ENCODE data around the gene MPL.

DNA sequence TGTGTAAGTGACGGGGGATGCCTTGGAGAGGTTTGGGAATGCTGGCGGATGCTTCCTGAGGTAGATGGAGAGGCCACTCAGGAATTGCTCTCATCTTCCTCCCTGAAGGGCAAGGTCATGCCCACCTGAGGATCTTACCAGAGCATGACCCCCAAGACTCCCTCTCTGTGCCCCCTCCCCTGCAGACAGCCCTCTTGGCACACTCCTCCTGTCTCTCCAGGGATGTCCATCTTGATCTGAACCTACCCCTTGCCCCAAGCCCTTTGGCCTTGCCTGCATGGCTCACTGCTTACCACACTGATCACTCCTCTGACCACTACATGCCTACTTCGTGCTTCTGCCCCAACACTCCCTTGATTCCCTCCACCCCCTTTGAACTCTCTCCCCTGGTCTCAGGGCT, 17.9 kb upstream of the MPL start:
- TF ChIP-seq CTCF (tag by site-specific recombination; IDR thresholded peaks at IDR 0.05), result no peak
- no peak for TF ChIP-seq ZNF830 (tag by site-specific recombination; IDR thresholded peaks at IDR 0.05; ENCODE audit: low read depth)
- no peak for TF ChIP-seq ZNF221 (tag by site-specific recombination; IDR thresholded peaks at IDR 0.05; ENCODE audit: borderline replicate concordance)
- TF ChIP-seq KLF9 (tag by site-specific recombination; IDR thresholded peaks at IDR 0.05; ENCODE audit: low read depth), result no peak

Measured in HEK293 (cell line).